HG03196 (cell line): ENCODE data around the gene FA2H.
"Not testable (repeated sequence)": the region's sequence is repeated elsewhere in the genome, so short reads cannot be mapped to it uniquely, and the experiment has no call there.

Source experiments
- ATAC-seq: cut with Tn5 transposase; IDR thresholded peaks from one replicate; pipeline ENCODE4 v1.9.1; 2021; ENCODE audit not compliant: unreplicated experiment

The FA2H gene

DNA sequence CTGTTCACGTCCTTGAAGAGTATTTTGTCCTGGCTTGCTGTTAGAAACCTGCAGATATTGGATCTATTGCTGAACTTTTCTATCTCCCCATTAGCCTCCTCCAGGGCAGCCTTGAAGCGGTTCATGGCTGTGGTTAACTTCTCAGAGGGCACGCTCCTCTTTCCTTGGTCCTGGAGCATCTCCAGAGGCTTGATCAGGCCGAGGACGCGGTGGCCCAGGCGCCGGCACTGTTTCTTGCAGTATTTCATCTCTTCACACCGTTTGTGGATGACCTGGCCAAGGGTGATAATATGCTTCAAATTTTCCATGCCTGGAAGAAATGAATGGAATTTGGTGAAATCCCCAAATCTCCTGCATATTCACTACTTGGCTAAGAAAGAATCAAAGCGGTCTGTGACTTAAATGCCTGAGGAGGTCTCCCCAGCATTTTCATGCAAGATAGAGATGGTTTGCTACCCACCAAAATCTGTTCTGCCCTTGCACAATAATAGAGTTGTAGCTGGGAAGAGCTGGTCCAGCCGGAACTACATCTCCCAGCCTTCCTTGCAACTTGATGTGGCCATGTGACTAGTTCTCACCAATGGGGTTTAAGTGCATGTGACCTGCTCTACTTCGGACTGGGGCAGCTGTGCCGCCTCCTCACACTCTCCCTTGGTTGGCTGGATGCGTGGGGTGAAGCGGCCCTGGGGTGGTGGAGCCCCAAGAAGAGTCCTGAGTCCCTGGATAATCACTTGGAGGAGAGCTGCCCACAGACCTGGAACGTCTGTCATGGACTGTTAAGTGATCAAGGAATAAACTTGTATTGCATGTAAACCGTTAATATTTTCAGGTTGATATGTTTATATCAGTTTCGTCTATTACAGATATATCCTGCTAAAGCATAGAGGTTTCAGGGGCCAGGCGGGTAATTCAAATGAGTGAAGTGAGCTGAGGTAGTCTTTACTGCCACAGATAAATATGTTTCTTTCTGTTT lies 78.9 kb downstream of the FA2H start:
- peak; percentile 84 for ATAC-seq

DNA sequence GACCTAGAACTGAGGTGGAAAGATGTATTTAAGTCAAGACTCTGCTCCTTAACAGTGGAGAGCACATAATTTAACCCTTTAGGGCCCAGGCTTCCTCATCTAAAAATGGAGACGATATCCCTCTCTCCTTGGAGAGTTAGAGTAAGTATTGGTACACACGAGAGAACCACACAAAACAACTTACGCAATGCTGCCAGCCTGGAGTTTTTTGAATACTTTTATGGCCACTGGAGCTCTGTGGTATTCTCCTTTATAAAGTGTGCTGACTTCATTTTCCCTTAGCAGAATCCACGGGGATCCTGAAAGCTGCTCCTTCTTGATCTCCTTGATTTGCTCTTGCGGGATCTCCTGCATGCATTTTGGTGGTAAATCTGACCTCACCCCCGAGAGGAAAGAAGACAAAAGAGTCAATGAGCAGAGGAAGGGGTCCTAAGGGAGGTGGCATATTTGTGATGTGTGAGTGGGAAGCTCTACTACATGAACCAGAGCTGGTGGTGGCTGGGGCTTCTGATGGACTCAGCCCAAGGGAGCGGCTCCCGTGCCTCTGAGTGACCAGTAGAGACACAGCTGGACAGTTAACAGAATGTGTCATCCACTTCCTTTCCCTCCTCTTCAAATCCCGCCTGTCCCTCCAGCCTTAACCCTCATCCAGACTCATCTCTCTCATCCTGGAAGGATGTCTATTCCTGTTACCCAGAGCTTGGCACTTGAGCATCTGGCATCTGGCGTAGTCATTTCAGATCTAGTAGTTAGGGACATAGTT lies 83.3 kb downstream of the FA2H start:
- ATAC-seq, result no peak

GRCh38 chr16:74682556-74682955 lies 92.1 kb downstream of the FA2H start:
- no peak for ATAC-seq

DNA sequence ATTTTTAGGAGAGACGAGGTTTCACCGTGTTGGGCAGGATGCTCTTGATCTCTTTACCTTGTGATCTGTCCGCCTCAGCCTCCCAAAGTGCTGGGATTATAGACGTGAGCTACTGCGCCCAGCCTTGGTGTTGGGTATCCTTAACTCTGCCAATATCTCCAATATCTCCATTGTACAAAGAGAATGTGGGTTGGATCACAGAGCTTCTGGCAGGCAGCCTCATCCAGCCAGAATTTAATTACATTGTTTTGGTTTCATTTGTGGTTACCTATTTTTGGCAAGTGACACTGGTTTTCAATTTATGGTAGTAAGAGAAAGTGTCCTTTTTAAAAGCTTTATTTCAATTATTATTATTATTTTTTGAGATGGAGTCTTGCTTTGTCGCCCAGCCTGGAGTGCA lies 93.9 kb downstream of the FA2H start:
- ATAC-seq, result no peak

- ATAC-seq, result no peak
These were observed 94.6 kb downstream of the FA2H start for GRCh38 chr16:74679983-74680382.

GRCh38 chr16:74677868-74678267 lies 96.8 kb downstream of the FA2H start:
- no peak for ATAC-seq

DNA sequence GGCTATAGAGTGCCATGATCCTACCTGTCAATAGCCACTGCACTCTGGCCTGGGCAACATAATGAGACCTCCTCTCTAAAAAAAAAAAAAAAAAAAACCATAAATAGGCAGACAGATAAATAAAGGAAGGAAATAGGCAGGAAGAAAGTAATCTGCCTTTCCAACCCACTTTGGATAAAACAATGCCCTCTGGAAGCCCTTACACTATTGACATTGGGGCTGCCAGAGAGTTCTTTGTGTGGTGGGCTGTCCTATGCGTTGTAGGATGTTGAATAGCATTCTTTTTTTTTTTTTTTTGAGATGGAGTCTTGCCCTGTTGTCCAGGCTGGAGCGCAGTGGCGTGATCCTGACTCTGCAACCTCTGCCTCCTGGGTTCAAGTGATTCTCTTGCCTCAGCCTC lies 100.7 kb downstream of the FA2H start:
- ATAC-seq, result no peak

GRCh38 chr16:74668877-74669276 lies 105.7 kb downstream of the FA2H start:
- not testable (repeated sequence) for ATAC-seq

DNA sequence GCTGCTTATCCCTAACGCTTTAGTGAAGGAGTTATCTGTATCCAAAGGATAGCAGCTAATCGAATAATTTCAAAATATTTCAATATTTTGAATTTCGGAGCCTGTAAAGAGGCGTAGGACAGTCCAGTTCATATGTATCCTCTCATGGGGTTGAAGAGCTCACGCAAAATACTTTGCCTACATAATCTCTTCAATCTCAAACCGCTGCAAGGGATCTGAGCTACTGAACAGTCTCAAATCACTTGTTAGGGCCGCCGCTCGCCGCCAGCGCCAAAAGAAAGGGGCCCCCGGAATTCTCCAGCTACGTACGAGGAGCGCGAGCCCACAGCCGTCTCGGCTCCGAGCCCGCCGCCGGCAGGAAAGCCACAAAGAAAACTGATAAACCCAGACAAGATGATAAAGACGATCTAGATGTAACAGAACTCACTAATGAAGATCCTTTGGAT lies 107.3 kb downstream of the FA2H start:
- ATAC-seq, result no peak

DNA sequence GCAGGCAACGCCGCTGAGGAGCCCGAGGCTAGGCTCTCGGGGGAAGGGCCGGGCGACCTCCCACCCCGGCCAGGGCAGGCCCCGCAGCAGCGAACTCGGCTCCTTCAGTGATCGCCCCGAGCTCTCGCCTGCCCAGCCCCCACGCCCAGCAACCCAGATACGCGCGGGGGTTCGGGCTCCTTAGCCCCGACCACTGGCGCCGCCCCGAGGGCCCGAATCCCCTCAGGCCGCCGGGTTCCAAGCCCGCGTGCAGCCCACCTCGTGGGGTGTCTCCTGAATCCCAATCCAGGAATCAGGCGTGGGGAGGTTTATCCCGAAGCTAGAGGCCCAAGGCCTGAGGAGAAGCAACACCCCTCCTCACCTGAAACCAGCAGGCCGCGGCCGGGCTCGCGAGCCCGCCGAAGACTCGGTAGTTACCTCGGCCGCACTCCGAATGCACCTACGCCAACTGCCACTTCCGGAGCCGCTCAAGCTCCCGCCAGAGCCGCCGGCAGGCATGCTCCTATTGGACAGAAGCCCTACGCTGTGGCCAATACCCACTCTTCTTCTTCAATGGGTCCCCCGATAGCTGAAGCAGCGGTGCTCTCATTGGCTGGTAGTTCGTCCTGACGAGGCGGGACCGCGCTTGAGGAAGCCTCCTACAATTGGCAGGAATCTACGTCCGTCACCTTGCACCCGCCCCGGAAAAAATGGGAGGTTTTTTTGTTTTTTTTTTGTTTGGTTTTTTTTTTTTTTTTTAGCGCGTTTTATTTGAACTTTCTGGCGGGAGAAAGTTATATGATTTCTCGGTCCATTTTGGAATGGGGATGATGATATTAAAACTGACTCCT lies 108.0 kb downstream of the FA2H start, which contains the start of gene RFWD3:
Gene RFWD3, minus strand, starts transcription at position 453 of the 830 bp plus-strand sequence. CDS start 5,428 bp downstream, outside the sequence.
- ATAC-seq, result peak; percentile 100

DNA sequence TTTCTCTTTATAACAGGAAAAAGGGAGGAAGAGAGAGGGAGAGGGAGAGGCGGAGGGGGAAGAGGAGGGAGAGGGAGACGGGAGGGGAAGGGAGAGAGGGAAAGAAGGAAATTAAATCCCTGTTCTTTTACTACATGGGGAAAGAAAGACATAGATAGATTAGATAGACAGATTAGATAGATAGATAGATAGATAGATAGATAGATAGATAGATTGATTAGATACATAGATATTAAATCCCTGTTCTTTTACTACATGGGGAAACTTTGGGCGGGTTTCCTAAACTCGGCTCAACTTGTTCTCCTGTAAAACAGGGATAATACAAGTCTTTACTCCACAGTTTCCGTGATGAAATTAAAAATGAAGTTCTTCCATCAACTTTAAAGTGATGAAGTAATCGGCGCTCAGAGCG lies 108.6 kb downstream of the FA2H start:
- ATAC-seq, result no peak
